Activated T-cell treated with anti-CD3 and anti-CD28 coated beads for 24 hours (primary cell): ENCODE results near the gene ADCY10.
"Not testable (repeated sequence)": the region's sequence is repeated elsewhere in the genome, so short reads cannot be mapped to it uniquely, and the experiment has no call there.

Experiments used
- DNase-seq: peaks from one replicate; pipeline ENCODE4 v3.0.0-alpha.2; 2020; ENCODE audit warnings: low read depth

ADCY10 gene

GRCh38 chr1:167806235-167806634 lies 107.7 kb downstream of the ADCY10 start:
- DNase-seq: not testable (repeated sequence)

- DNase-seq: peak; percentile 14
Observed at GRCh38 chr1:167805041-167805556, 108.8 kb downstream of the ADCY10 start.

- DNase-seq: peak; percentile 83
Observed at GRCh38 chr1:167803358-167804207, 110.4 kb downstream of the ADCY10 start.

GRCh38 chr1:167802235-167802634 lies 111.7 kb downstream of the ADCY10 start:
- DNase-seq: no peak

- DNase-seq: no peak
Observed at GRCh38 chr1:167800251-167800650, 113.7 kb downstream of the ADCY10 start.

GRCh38 chr1:167799747-167800146 lies 114.2 kb downstream of the ADCY10 start:
- no peak for DNase-seq

- no peak for DNase-seq
Observed at GRCh38 chr1:167798952-167799351, 115.0 kb downstream of the ADCY10 start.

GRCh38 chr1:167797015-167797414 lies 116.9 kb downstream of the ADCY10 start:
- no peak for DNase-seq

- no peak for DNase-seq
Observed at GRCh38 chr1:167795810-167796740, 117.9 kb downstream of the ADCY10 start.

- no peak for DNase-seq
Observed at GRCh38 chr1:167794043-167794442, 119.9 kb downstream of the ADCY10 start.

GRCh38 chr1:167792188-167792565 lies 121.8 kb downstream of the ADCY10 start:
- DNase-seq: no peak

- DNase-seq: no peak
Observed at GRCh38 chr1:167791281-167792187, 122.4 kb downstream of the ADCY10 start.

- DNase-seq: no peak
Observed at GRCh38 chr1:167790117-167790516, 123.8 kb downstream of the ADCY10 start.

- DNase-seq: no peak
Observed at GRCh38 chr1:167789501-167789900, 124.4 kb downstream of the ADCY10 start.

GRCh38 chr1:167786502-167786901 lies 127.4 kb downstream of the ADCY10 start:
- DNase-seq: no peak

GRCh38 chr1:167784876-167785550 lies 128.9 kb downstream of the ADCY10 start:
- no peak for DNase-seq

GRCh38 chr1:167782946-167783345 lies 131.0 kb downstream of the ADCY10 start:
- no peak for DNase-seq

GRCh38 chr1:167781558-167781957 lies 132.4 kb downstream of the ADCY10 start:
- DNase-seq: no peak

- no peak for DNase-seq
Observed at GRCh38 chr1:167777269-167777650, 136.7 kb downstream of the ADCY10 start.

- DNase-seq: no peak
Observed at GRCh38 chr1:167776616-167777268, 137.2 kb downstream of the ADCY10 start.

GRCh38 chr1:167776151-167776550 lies 137.8 kb downstream of the ADCY10 start:
- no peak for DNase-seq
